HepG2 (cell line): Measurements from ENCODE around the gene MSI2. TPM values are rescaled to one million over a fixed set of nuclear protein-coding genes. Genes with fewer than 3 reads are reported as not detected.

ENCODE experiments used
- ATAC-seq: fragments of 200-7000 bp; cut with Tn5 transposase; 3 replicates; pipeline ENCODE4 v1.9.1; 2020; ENCODE audit warnings: mild to moderate bottlenecking, moderate library complexity
- BruUV-seq: library from RNA; stranded (reverse); fragments of 400-500 nt; replicated peaks from 2 replicates; lab custom pipeline; 2021; lab: Mats Ljungman, UMichigan
- CTCF ChIA-PET: fragments of 300-600 bp; formaldehyde crosslinking; extraction: SDS; loops from one replicate; lab custom pipeline; 2021; ENCODE audit warnings: low total read pairs, inconsistent platforms, low intra/inter-chr PET ratio; lab: Yijun Ruan, JAX
- POLR2A ChIA-PET: fragments of 350-600 bp; sonication (Branson Sonifier 250); formaldehyde crosslinking; loops from one replicate; lab custom pipeline; 2020; ENCODE audit warnings: antibody characterized with exemption, inconsistent platforms; lab: Yijun Ruan, JAX
- DNase-seq: peaks from one replicate; pipeline ENCODE4 v3.0.0-alpha.2; 2015; ENCODE audit warnings: low spot score
- FAIRE-seq: peaks from 3 replicates; lab custom pipeline; 2011; peaks lifted over from hg19 to GRCh38; lab: Jason Lieb, UNC
- H2AFZ ChIP-seq: one replicate; pipeline ENCODE4 v1.6.1; 2011; ENCODE audit warnings: low read length, inconsistent platforms
- H3K27ac ChIP-seq: fragments of 300-600 bp; 3 replicates; pipeline ENCODE4 v1.8.0; 2011; ENCODE audit warnings: mixed run types, mild to moderate bottlenecking, mixed read lengths, low read length, inconsistent platforms; ENCODE audit not compliant: insufficient read depth; ENCODE audit errors: extremely low read length
- H3K27me3 ChIP-seq, 2 experiments: fragments of 200-600 bp in 1 of 2; 2 replicates in 1 of 2; 3 replicates in 1 of 2; pipeline versions ENCODE4 v1.6.0 to v1.8.0; 2011; ENCODE audit warnings: low read length in 2 of 2, mild to moderate bottlenecking in 2 of 2, moderate library complexity in 2 of 2, inconsistent platforms in 1 of 2; ENCODE audit not compliant: insufficient read depth in 2 of 2, control insufficient read depth in 1 of 2
- H3K36me3 ChIP-seq, 2 experiments: fragments of 200-600 bp in 1 of 2; replicated peaks in 1 of 2; 2 replicates in 1 of 2; 3 replicates in 1 of 2; pipeline versions ENCODE4 v1.5.1 to v1.8.0; 2011; ENCODE audit warnings: low read length in 2 of 2, inconsistent platforms in 1 of 2; ENCODE audit not compliant: insufficient read depth in 2 of 2, control insufficient read depth in 1 of 2
- H3K4me1 ChIP-seq: 2 replicates; pipeline ENCODE4 v1.5.1; 2012; ENCODE audit warnings: low read length, inconsistent platforms; ENCODE audit not compliant: insufficient read depth
- H3K4me2 ChIP-seq: 2 replicates; pipeline ENCODE4 v1.6.0; 2011; ENCODE audit warnings: low read depth, low read length, inconsistent platforms
- H3K4me3 ChIP-seq, 3 experiments: fragments of 200-600 bp in 1 of 3; sonication (generic), shearing (Covaris generic) in 1 of 3; replicated peaks in 1 of 3; 2 replicates each; pipeline ENCODE4 v1.5.1; 2011 to 2016; ENCODE audit warnings: low read length in 3 of 3, inconsistent platforms in 2 of 3, low read depth in 2 of 3, mild to moderate bottlenecking in 2 of 3, control low read depth in 1 of 3, mixed read lengths in 1 of 3; ENCODE audit not compliant: insufficient read depth in 1 of 3
- H3K79me2 ChIP-seq: one replicate; pipeline ENCODE4 v1.6.1; 2011; ENCODE audit warnings: low read length, inconsistent platforms; ENCODE audit not compliant: insufficient read depth
- H3K9ac ChIP-seq: 2 replicates; pipeline ENCODE4 v1.6.0; 2011; ENCODE audit warnings: mild to moderate bottlenecking, low read depth, low read length, inconsistent platforms; ENCODE audit not compliant: insufficient read depth
- H3K9me3 ChIP-seq: 2 replicates; pipeline ENCODE4 v1.5.1; 2012; ENCODE audit warnings: mild to moderate bottlenecking, low read length
- H4K20me1 ChIP-seq: 2 replicates; pipeline ENCODE4 v1.6.0; 2011; ENCODE audit warnings: inconsistent platforms, mild to moderate bottlenecking, low read length, moderate library complexity; ENCODE audit not compliant: insufficient read depth
- SMAD3 ChIP-seq: sonication (generic); formaldehyde crosslinking; IDR thresholded peaks from 2 replicates; pipeline ENCODE4 v1.4.0; 2020; ENCODE audit warnings: missing genetic modification reagents
- SPEN ChIP-seq: sonication (generic); formaldehyde crosslinking; IDR thresholded peaks from 2 replicates; pipeline ENCODE4 v1.5.1; 2020; ENCODE audit warnings: low read depth, mild to moderate bottlenecking, missing genetic modification reagents
- ZBTB34 ChIP-seq: sonication (generic); formaldehyde crosslinking; IDR thresholded peaks from 2 replicates; pipeline ENCODE4 v1.8.0; 2022; ENCODE audit warnings: mild to moderate bottlenecking, missing genetic modification reagents
- ZUFSP ChIP-seq: sonication (generic); formaldehyde crosslinking; IDR thresholded peaks from 2 replicates; pipeline ENCODE4 v1.9.0; 2021; ENCODE audit warnings: missing genetic modification reagents, mild to moderate bottlenecking, borderline replicate concordance
- WGBS: methylation state at CpG from one replicate; pipeline ENCODE4 v1.1.6; 2017; ENCODE audit warnings: low lambda C conversion rate; 5-methylcytosine and 5-hydroxymethylcytosine counted together
- in situ Hi-C: cut with HindIII; loops from 2 replicates; pipeline ENCODE4 v1.10.0; 2017; ENCODE audit warnings: low pct_unique_long_range_greater_than_20kb; ENCODE audit not compliant: extremely low pct_ligation_motif_present
- intact Hi-C: fragments of 100-400 bp; cut with micrococcal nuclease; formaldehyde crosslinking; loops from one replicate; pipeline ENCODE4 v1.10.0; 2022; ENCODE audit not compliant: unreplicated experiment
- polyA plus RNA-seq, 8 experiments: library from polyadenylated mRNA; depleted of rRNA in 3 of 8; stranded (reverse) in 7 of 8; unstranded in 1 of 8; fragments of >200 nt; fragmentation: Illumina TruSeq in 4 of 8; extraction: Trizol in 4 of 8; gene quantifications; 2 replicates each; pipeline versions ENCODE4 v1.2.1 to v1.2.3, GENCODE V29; 2011 to 2016; ENCODE audit warnings: low read depth in 4 of 8, missing spikeins in 1 of 8, mixed read lengths in 1 of 8; ENCODE audit not compliant: insufficient read depth in 1 of 8
- total RNA-seq, 5 experiments: library from RNA; depleted of rRNA; stranded (reverse); fragments of >200 nt; fragmentation: Illumina TruSeq; extraction: Trizol; gene quantifications; 2 replicates each; pipeline ENCODE4 v1.2.3, GENCODE V29; 2016; ENCODE audit warnings: low read depth in 1 of 5

The MSI2 gene
- total and polyA plus RNA-seq, 2 of the 13 experiments (the other 11 are each of a cell fraction or from before 2014, with no cell fraction given), result 77.5 to 78.4 TPM

- intact Hi-C loops, result no loop called here
Measured at GRCh38 chr17:57356153-57356718, 99.9 kb downstream of the MSI2 start.

More at GRCh38 chr17:57356153-57356718, 99.9 kb downstream of the MSI2 start:
- ATAC-seq (no peak), DNase-seq (no peak), FAIRE-seq (no peak)
- Histone ChIP-seq H3K27ac (no peak overlapping the region), H3K4me1 (peaks cover 52% of the 10 kb centered on the region), H3K79me2 (peaks cover 48% of the 10 kb centered on the region), H4K20me1 (peaks cover 2% of the 10 kb centered on the region; the same call in 1 of the 2 replicates), H3K9me3 (no peaks in the 10 kb centered on the region), H3K4me2 (no peak overlapping the region), H3K36me3 (peaks cover 5 to 19% of the 10 kb centered on the region in 2 experiments), H3K9ac (no peak overlapping the region), H2AFZ (no peak overlapping the region), H3K4me3 (no peak overlapping the region), H3K27me3 (no peaks in the 10 kb centered on the region)
- POLR2A ChIA-PET, result interaction anchor here (1.2 to 1.5 kb wide), 2 partner anchors 9 to 30 kb away, joined by 3 read pairs; no protein-coding TSS in a partner anchor
- WGBS, result 95% methylated on average over 6 of the region's 6 CpGs
- BruUV-seq, result no TSS peak
- CTCF ChIA-PET, result no interaction called here
- in situ Hi-C loops, result no loop called here
- no peak for TF ChIP-seq ZUFSP (CRISPR knock-in tag)
- TF ChIP-seq ZBTB34 (CRISPR knock-in tag), result no peak
- TF ChIP-seq SPEN, result no peak
- no peak for TF ChIP-seq SMAD3
